GM12873 (cell line): ENCODE results near the gene THAP5.
A peak's percentile ranks its signal among the peaks of the same experiment; 100 is the strongest.

Experiments used
- TF ChIP-seq, protein P1 (sequence below): IDR thresholded peaks from 2 replicates; pipeline ENCODE4 v1.5.1; 2012; ENCODE audit warnings: low read depth, mild to moderate bottlenecking, moderate library complexity, low read length, control low read depth; ENCODE audit not compliant: insufficient read depth; ENCODE audit errors: missing control alignments

The THAP5 gene

GRCh38 chr7:108525327-108525984, 44.0 kb downstream of the THAP5 start:
- TF ChIP-seq, protein P1, sequence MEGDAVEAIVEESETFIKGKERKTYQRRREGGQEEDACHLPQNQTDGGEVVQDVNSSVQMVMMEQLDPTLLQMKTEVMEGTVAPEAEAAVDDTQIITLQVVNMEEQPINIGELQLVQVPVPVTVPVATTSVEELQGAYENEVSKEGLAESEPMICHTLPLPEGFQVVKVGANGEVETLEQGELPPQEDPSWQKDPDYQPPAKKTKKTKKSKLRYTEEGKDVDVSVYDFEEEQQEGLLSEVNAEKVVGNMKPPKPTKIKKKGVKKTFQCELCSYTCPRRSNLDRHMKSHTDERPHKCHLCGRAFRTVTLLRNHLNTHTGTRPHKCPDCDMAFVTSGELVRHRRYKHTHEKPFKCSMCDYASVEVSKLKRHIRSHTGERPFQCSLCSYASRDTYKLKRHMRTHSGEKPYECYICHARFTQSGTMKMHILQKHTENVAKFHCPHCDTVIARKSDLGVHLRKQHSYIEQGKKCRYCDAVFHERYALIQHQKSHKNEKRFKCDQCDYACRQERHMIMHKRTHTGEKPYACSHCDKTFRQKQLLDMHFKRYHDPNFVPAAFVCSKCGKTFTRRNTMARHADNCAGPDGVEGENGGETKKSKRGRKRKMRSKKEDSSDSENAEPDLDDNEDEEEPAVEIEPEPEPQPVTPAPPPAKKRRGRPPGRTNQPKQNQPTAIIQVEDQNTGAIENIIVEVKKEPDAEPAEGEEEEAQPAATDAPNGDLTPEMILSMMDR: peak; percentile 15

- TF ChIP-seq, protein P1: no peak
Observed at GRCh38 chr7:108522780-108523179, 46.7 kb downstream of the THAP5 start.

DNA sequence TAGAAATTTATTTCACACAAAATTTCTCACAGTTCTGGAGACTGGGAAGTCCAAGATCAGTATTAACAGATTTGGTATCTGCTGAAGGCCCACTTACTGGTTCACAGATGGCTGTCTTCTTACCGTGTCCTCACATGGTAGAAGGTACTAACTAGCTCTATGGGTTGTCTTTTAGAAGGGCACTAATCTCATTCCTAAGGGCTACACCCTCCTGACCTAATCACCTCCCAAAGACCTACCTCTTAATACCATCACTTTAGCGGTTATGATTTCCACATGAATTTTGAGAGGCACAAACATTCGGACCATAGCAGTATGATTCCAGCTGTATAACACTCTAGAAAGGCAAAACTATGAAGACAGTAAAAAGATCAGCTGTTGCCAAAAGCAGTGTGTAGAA, 51.6 kb downstream of the THAP5 start:
- TF ChIP-seq, protein P1: no peak

GRCh38 chr7:108515630-108516029, 53.9 kb downstream of the THAP5 start:
- TF ChIP-seq, protein P1: no peak

DNA sequence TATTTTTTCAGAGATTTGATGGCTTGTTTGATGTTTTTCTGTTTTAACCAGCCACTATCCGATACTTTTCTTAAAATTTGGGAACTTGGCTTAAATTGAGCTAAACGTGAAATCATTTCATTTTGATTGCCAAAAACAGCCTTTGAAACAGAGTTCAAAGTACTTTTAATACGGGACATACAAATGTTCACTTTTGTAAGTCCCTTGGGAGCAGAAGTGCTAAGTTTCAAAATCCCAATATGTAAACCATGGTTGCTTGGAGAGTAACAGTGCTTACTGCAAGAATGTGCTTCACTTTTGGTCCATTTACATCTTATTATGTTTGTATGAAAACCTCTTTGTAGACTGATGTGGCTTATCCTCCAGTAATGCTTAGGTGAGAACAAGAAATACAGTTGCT, 54.5 kb downstream of the THAP5 start:
- TF ChIP-seq, protein P1: no peak
